Glomerular visceral epithelial cell (primary cell): ENCODE data around the gene MFAP2.
"Not testable (repeated sequence)": the region's sequence is repeated elsewhere in the genome, so short reads cannot be mapped to it uniquely, and the experiment has no call there.

ENCODE experiments used
- DNase-seq: peaks from one replicate; pipeline ENCODE4 v3.0.0-alpha.2; 2016; ENCODE audit errors: extremely low spot score

The MFAP2 gene

GRCh38 chr1:16979475-16980327, 719 bp downstream of the MFAP2 start:
- DNase-seq, result no peak

GRCh38 chr1:16978567-16979474, 1.6 kb downstream of the MFAP2 start:
- no peak for DNase-seq

GRCh38 chr1:16978139-16978538, 2.3 kb downstream of the MFAP2 start:
- DNase-seq, result no peak

GRCh38 chr1:16977377-16977776, 3.0 kb downstream of the MFAP2 start:
- DNase-seq, result no peak

- no peak for DNase-seq
Observed at GRCh38 chr1:16976966-16977365, 3.5 kb downstream of the MFAP2 start.

- DNase-seq, result no peak
Observed at GRCh38 chr1:16975838-16976237, 4.6 kb downstream of the MFAP2 start.

DNA sequence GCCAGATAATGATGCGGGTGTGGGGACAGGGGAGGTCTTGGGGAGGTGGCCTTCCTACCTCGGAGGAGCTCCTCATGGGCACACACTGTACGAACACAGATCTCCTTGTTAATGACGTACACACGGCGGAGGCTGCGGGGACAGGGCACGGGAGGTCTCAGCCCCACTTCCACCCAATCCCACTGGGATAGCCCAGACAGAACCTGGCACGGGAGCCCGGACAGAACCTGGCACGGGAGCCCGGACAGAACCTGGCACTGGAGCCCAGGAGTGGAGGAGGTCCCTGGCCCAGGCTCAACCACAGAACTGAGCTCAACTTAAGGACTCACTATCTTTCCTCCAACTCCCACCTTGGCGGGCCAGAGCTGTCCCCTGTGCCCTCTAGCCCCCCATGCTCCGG, 5.2 kb downstream of the MFAP2 start:
- DNase-seq, result no peak

DNA sequence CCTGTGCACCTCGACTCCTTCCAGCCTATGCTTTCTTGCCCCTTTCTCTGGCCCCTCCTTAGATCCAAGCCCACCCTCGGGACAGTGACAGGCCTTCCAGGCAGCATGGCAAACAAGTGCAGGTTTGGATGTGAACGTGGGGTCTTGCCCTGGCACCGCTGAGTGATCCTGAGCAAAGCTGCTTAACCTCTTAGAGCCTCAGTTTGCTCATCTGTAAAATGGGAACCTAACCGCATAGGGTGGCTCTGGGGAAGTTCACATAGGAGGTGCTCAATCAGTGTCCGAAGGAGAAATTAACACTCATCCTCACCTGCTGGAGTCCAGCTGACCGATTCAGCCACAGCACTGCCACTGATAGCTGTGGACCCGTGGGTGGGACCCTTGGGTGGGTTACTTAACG, 7.2 kb downstream of the MFAP2 start:
- no peak for DNase-seq

- DNase-seq, result no peak
Observed at GRCh38 chr1:16972189-16972895, 8.1 kb downstream of the MFAP2 start.

- no peak for DNase-seq
Observed at GRCh38 chr1:16971341-16972188, 8.9 kb downstream of the MFAP2 start.

GRCh38 chr1:16970132-16970910, 10.1 kb downstream of the MFAP2 start:
- DNase-seq, result no peak

DNA sequence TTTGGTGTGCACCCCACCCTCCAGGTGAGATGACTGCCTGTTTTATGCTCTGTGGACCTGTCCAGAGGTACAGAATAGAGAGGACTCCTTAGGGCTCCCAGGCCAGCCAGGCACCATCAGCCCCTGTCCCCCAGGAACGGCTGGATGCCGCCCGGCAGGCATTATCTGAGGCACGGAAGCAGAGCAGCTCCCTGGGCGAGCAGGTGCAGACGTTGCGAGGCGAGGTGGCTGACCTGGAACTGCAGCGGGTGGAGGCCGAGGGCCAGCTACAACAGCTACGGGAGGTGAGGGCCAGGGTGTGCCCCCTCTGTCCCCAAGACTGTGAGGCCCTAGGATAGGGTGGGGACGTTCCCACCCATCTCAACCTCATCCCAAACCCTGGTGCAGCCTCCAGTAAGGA, 10.8 kb downstream of the MFAP2 start:
- no peak for DNase-seq

- no peak for DNase-seq
Observed at GRCh38 chr1:16969057-16969611, 11.3 kb downstream of the MFAP2 start.

DNA sequence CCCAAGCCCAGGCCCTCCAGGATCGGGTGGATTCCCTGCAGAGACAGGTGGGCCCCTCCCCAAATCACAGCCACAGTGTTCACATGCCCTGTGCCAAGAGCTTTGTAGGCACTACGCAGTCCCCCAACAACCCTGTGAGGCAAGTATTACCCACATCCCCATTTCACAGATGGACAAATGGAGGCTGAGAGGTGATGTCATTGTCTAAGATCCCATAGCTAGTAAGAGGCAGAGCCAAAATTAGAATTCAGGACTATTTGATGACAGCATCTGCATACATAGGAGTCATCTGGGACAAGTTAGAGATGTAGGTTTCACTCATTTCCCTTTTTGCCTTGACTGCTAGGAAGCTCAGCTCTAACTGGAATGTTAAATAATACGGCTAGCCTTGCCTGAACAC, 12.0 kb downstream of the MFAP2 start:
- no peak for DNase-seq

- no peak for DNase-seq
Observed at GRCh38 chr1:16967962-16968361, 12.5 kb downstream of the MFAP2 start.

GRCh38 chr1:16967095-16967575, 13.3 kb downstream of the MFAP2 start:
- DNase-seq, result peak; percentile 89

DNA sequence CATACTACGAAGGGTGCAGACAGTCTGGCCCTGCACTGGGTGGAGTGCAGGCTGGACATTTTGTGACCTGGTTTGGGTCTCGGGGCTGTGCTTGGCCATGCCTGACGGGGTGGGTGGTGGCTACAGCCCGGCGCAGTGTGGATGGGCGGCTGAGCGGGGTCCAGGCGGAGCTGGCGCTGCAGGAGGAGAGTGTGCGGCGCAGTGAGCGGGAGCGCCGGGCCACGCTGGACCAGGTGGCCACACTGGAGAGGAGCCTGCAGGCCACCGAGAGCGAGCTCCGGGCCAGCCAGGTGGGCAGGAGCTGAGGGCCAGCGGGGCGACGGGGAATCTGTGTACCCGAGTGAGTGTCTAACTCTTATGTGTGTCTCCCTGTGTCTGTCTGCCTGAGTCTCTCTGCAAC, 14.1 kb downstream of the MFAP2 start:
- no peak for DNase-seq

- DNase-seq, result no peak
Observed at GRCh38 chr1:16965486-16966067, 14.8 kb downstream of the MFAP2 start.

DNA sequence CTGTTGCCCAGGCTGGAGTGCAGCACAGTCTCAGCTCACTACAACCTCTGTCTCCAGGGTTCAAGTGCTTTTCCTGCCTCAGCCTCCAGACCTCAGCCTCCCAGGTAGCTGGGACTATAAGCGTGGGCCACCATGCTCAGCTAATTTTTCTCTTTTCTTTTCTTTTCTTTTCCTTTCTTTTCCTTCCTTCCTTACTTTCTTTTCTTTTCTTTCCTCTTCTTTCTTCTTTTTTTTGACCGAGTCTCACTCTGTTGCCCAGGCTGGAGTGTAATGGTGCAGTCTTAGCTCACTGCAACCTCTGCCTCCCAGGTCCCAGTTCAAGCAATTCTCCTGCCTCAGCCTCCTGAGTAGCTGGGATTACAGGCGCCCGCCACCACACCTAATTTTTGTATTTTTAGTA, 16.3 kb downstream of the MFAP2 start:
- not testable (repeated sequence) for DNase-seq
